Myocyte (in vitro differentiated cells): ENCODE measurements around the gene FOXD4L3. TPM values are rescaled to one million over a fixed set of nuclear protein-coding genes. Genes with fewer than 3 reads are reported as not detected.
"Not testable (repeated sequence)": the region's sequence is repeated elsewhere in the genome, so short reads cannot be mapped to it uniquely, and the experiment has no call there.

Experiments used
- DNase-seq: peaks from one replicate; pipeline ENCODE4 v3.0.0-alpha.2; 2012; ENCODE audit warnings: low read depth
- total RNA-seq: library from RNA; depleted of rRNA; stranded (reverse); fragments of >200 nt; gene quantifications from 2 replicates; pipeline ENCODE4 v1.2.3, GENCODE V29; 2014

Gene FOXD4L3
- total RNA-seq, 1 donor from 2014 or later: not detected

GRCh38 chr9:68343992-68344391 lies 41.3 kb downstream of the FOXD4L3 start:
- DNase-seq: not testable (repeated sequence)

- DNase-seq: not testable (repeated sequence)
Measured at GRCh38 chr9:68351689-68352088, 49.0 kb downstream of the FOXD4L3 start.

Other genes with a start within 250 kb of the FOXD4L3 start
- gene ZNG1C, start 60.9 kb upstream of the FOXD4L3 start, total RNA-seq: 16.1 and 21.3 TPM in 2 replicates
- 1.2 and 2.2 TPM in 2 replicates for gene PGM5, start 53.7 kb downstream of the FOXD4L3 start, total RNA-seq
- not detected in 2 replicates for gene TMEM252, start 238.0 kb downstream of the FOXD4L3 start, total RNA-seq